Measurements from ENCODE around the gene GID8. TPM values are rescaled to one million over a fixed set of nuclear protein-coding genes. Genes with fewer than 3 reads are reported as not detected.

Gene GID8
- polyA plus RNA-seq, 2 of the 4 experiments (the other 2 are of a cell fraction) = 19.2 to 24.5 TPM

DNA sequence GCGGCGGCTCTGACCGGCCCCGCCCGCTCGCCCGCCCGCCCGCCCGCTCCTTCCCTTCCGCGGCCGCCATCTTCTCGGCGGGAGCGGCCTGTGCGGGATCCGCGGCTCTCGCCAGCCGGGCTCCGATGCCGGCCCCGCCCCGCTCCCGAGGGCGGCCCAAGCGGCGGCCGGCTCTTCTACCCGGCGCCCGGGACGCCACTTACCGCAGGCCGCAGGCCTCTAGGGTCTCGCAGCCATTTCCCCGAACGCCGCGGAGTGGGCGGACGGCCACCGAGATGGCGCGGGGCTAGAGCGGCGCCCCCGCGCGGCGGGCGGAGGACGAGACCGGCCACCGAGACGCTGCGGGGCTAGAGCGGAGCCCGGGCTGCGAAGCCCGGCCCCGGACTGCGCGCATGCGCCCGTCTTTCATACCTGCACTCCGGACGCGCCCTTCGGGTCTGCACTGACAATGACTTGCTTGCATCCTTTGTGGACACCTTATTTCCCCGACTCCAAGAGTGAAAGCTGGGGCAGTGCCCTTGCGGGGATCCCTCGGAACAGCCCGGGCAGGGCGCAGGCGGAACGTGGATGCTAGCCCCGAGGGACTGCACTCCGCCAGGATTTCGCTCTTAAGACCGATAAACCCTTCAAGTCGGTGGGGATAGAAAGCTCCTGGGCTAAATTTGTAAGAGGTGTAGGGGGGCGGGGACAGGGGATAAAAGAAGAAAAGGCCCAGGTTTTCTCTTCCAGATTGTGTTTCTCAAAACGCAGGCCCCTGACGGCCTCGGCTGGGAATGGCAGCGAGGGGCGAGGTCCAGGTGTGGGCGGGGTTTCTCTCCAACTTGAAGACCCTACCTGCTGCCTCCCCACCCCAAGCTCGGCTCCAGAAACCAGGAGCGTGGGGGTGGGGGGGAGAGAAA is 11.5 kb upstream of the GID8 start, which contains the start of gene DIDO1 (continued):
- no peak for TF ChIP-seq HDAC2 (IDR thresholded peaks at IDR 0.05)
- TF ChIP-seq CEBPB (IDR thresholded peaks at IDR 0.05) = no peak
- peak; percentile 78 to 90 for TF ChIP-seq JUN (IDR thresholded peaks at IDR 0.05)
- TF ChIP-seq HOXA7 (CRISPR knock-in tag; IDR thresholded peaks at IDR 0.05) = no peak
- no peak for TF ChIP-seq ZNF302 (CRISPR knock-in tag; IDR thresholded peaks at IDR 0.05)
- TF ChIP-seq EHF (CRISPR knock-in tag; IDR thresholded peaks at IDR 0.05) = no peak
- TF ChIP-seq CHD4 (IDR thresholded peaks at IDR 0.05; ENCODE audit: borderline replicate concordance) = no peak
- TF ChIP-seq TP53 (CRISPR knock-in tag; IDR thresholded peaks at IDR 0.05) = no peak; the same call in 1 of the 2 replicates
- TF ChIP-seq NR3C1 (IDR thresholded peaks at IDR 0.05) = no peak
- TF ChIP-seq JUNB (IDR thresholded peaks at IDR 0.05) = no peak
- TF ChIP-seq KDM1A (IDR thresholded peaks at IDR 0.05; ENCODE audit: low read depth) = no peak
- TF ChIP-seq BCL3 (IDR thresholded peaks at IDR 0.05) = 0 out of 3 replicates have a peak, but pooled peaks have one; percentile 42
- TF ChIP-seq PBX3 (IDR thresholded peaks at IDR 0.05) = no peak
- 0 out of 2 replicates have a peak, but pooled peaks have one; percentile 47 for TF ChIP-seq RFX5 (IDR thresholded peaks at IDR 0.05)
- TF ChIP-seq CBX2 (IDR thresholded peaks at IDR 0.05; ENCODE audit: borderline replicate concordance, low read depth) = no peak
- no peak for TF ChIP-seq NFE2L2 (conservative IDR thresholded peaks at IDR 0.05; ENCODE audit: low read length)
- TF ChIP-seq CHD2 (IDR thresholded peaks at IDR 0.05; ENCODE audit: low read length, partially characterized antibody) = no peak
- TF ChIP-seq RCOR1 (IDR thresholded peaks at IDR 0.05; ENCODE audit: low read depth, low read length) = no peak
- TF ChIP-seq, protein P1, sequence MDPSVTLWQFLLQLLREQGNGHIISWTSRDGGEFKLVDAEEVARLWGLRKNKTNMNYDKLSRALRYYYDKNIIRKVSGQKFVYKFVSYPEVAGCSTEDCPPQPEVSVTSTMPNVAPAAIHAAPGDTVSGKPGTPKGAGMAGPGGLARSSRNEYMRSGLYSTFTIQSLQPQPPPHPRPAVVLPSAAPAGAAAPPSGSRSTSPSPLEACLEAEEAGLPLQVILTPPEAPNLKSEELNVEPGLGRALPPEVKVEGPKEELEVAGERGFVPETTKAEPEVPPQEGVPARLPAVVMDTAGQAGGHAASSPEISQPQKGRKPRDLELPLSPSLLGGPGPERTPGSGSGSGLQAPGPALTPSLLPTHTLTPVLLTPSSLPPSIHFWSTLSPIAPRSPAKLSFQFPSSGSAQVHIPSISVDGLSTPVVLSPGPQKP (IDR thresholded peaks at IDR 0.05; ENCODE audit: low read depth, low read length) = no peak
- no peak for TF ChIP-seq ZFP36 (IDR thresholded peaks at IDR 0.05; ENCODE audit: borderline replicate concordance, partially characterized antibody)
- 0 out of 3 replicates have a peak, but pooled peaks have one; percentile 9 for TF ChIP-seq SMC3 (IDR thresholded peaks at IDR 0.05)
- TF ChIP-seq NPAS2 (CRISPR knock-in tag; IDR thresholded peaks at IDR 0.05; ENCODE audit: borderline replicate concordance) = no peak
- TF ChIP-seq, protein P2, sequence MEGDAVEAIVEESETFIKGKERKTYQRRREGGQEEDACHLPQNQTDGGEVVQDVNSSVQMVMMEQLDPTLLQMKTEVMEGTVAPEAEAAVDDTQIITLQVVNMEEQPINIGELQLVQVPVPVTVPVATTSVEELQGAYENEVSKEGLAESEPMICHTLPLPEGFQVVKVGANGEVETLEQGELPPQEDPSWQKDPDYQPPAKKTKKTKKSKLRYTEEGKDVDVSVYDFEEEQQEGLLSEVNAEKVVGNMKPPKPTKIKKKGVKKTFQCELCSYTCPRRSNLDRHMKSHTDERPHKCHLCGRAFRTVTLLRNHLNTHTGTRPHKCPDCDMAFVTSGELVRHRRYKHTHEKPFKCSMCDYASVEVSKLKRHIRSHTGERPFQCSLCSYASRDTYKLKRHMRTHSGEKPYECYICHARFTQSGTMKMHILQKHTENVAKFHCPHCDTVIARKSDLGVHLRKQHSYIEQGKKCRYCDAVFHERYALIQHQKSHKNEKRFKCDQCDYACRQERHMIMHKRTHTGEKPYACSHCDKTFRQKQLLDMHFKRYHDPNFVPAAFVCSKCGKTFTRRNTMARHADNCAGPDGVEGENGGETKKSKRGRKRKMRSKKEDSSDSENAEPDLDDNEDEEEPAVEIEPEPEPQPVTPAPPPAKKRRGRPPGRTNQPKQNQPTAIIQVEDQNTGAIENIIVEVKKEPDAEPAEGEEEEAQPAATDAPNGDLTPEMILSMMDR (IDR thresholded peaks at IDR 0.05) = peak; percentile 45
- TF ChIP-seq ZC3H11A (IDR thresholded peaks at IDR 0.05) = no peak
- TF ChIP-seq FOSB (CRISPR knock-in tag; IDR thresholded peaks at IDR 0.05) = no peak
- TF ChIP-seq FOXS1 (CRISPR knock-in tag; IDR thresholded peaks at IDR 0.05) = no peak
- TF ChIP-seq BHLHE40 (IDR thresholded peaks at IDR 0.05; ENCODE audit: low read depth, low read length) = no peak

Data from A549 (cell line).